Measurements from ENCODE around the gene PGM3. TPM values are rescaled to one million over a fixed set of nuclear protein-coding genes. Genes with fewer than 3 reads are reported as not detected.

The PGM3 gene
- total RNA-seq, 4 donors from 2014 or later = 7.9 to 291 (median 21.1) TPM

DNA sequence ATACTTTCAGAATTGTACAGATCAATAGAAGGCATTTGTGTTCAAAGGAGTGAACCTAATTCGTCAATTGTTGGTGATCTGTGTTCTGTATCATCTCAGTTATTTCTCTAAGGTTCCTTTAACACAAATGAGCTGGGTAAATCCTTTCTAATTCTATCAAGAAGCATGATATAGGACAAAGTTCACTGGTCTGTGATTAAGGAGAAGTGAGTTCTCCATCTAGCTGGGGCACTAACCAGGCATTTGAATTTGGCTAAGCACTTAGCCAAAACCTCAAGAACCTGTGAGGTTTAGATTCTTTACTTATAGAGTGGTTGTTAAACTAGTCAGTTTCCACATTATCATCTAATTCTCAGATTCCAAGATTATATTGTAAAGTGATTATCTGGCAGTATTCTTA lies 75.3 kb downstream of the PGM3 start:
- 90% methylated on average over 1 of the region's 1 CpG for WGBS, 2 donors (ENCODE audit: low coverage in 1 of 2)

More for the DNA sequence above, 75.3 kb downstream of the PGM3 start:
- H3K4me3 ChIP-seq = no peak overlapping the region
- in situ Hi-C loops (cut with MboI; ENCODE audit: low pct_ligation_motif_present in 1 of 4, low pct_unique_long_range_greater_than_20kb in 1 of 4, low sequenced_read_pairs in 3 of 4) = no loop called here
- peaks cover 0 to 33% (median 9%) of the 10 kb centered on the region in 4 donors for H3K36me3 ChIP-seq
- no peak for DNase-seq
- no peaks in the 10 kb centered on the region for H3K4me1 ChIP-seq
- H3K27ac ChIP-seq = no peak overlapping the region
- TF ChIP-seq, protein P1, sequence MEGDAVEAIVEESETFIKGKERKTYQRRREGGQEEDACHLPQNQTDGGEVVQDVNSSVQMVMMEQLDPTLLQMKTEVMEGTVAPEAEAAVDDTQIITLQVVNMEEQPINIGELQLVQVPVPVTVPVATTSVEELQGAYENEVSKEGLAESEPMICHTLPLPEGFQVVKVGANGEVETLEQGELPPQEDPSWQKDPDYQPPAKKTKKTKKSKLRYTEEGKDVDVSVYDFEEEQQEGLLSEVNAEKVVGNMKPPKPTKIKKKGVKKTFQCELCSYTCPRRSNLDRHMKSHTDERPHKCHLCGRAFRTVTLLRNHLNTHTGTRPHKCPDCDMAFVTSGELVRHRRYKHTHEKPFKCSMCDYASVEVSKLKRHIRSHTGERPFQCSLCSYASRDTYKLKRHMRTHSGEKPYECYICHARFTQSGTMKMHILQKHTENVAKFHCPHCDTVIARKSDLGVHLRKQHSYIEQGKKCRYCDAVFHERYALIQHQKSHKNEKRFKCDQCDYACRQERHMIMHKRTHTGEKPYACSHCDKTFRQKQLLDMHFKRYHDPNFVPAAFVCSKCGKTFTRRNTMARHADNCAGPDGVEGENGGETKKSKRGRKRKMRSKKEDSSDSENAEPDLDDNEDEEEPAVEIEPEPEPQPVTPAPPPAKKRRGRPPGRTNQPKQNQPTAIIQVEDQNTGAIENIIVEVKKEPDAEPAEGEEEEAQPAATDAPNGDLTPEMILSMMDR (IDR thresholded peaks at IDR 0.05) = no peak
- TF ChIP-seq POLR2AphosphoS5 (IDR thresholded peaks at IDR 0.05) (no peak), POLR2A (IDR thresholded peaks at IDR 0.05) (no peak), EP300 (IDR thresholded peaks at IDR 0.05; ENCODE audit: low read depth) (no peak)
- intact Hi-C loops (cut with DNase I; ENCODE audit: low total_unique reads) = no loop called here
- H3K9me3 ChIP-seq = no peaks in the 10 kb centered on the region
- no peaks in the 10 kb centered on the region for H3K27me3 ChIP-seq

Other genes with a start within 250 kb of the PGM3 start
- 10 to 100 TPM in 3 of 4 donors, 1 to 10 TPM in 1; 6.1 to 30.3 (median 14.4) TPM for gene UBE3D, start 127.4 kb downstream of the PGM3 start, total RNA-seq
- gene DOP1A, start 125.6 kb downstream of the PGM3 start, total RNA-seq = 10 to 100 TPM; 25.8 to 52.9 (median 40.6) TPM
- 1 to 10 TPM in 3 of 4 donors, under 1 TPM in 1; 0.20 to 3.5 (median 1.7) TPM for gene RWDD2A, start 92 bp upstream of the PGM3 start, total RNA-seq
- gene ME1, start 237.8 kb upstream of the PGM3 start, total RNA-seq = 10 to 100 TPM in 1 of 4 donors, 1 to 10 TPM in 3; 1.9 to 36.6 (median 6.0) TPM